Tibial nerve (tissue), 3 donors: ENCODE measurements around the gene SIRT6.

Source experiments
- CTCF ChIP-seq, 5 experiments: fragments of 200-600 bp in 3 of 5; fragments of 450-650 bp in 2 of 5; sonication (generic) in 3 of 5; IDR thresholded peaks; one replicate each; pipeline ENCODE4 v1.5.1; 2016 to 2019; ENCODE audit warnings: antibody characterized with exemption in 5 of 5, mild to moderate bottlenecking in 3 of 5, moderate library complexity in 2 of 5
- POLR2A ChIP-seq, 2 donors: fragments of 450-650 bp; IDR thresholded peaks; one replicate each; pipeline ENCODE4 v1.6.1; 2017; ENCODE audit warnings: antibody characterized with exemption in 2 of 2, mild to moderate bottlenecking in 2 of 2, moderate library complexity in 2 of 2

DNA sequence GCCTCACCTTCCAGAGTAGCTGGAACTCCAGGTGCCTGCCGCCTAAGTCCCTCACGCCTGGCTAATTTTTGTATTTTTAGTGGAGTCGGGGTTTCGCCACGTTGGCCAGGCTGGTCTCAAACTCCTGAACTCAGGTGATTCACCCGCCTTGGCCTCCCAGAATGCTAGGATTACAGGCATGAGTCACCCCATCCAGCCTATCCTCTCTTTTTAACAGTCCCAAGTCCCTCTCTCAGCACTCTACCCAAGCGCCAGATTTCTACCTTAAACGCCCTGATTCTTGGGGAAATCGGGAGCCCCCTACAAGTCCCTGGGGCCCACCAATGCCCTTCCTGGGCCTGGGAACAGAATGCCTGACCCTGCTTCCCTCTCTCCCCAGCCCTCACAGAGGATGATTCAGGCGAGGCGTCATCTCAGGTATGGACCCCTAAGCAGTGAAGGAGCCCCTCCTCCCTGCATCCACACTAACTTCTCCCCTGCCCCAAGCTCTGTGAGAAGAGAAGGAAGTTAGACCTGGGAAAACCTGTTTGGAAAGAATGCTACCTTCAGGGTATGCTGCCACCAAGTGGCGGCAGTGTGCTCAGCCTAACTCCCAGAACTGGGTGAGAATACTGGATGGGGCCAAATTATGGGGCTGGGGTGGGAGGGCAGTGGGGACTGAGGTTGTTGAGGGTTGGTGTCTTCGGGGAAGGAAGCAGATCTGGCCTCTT is 26.2 kb upstream of the SIRT6 start:
- no peak for TF ChIP-seq CTCF (IDR thresholded peaks at IDR 0.05)
- no peak for TF ChIP-seq POLR2A (IDR thresholded peaks at IDR 0.05)
